GM18867 (cell line): ENCODE data around the gene RRAD.

Experiments
- ATAC-seq: cut with Tn5 transposase; IDR thresholded peaks from one replicate; pipeline ENCODE4 v1.9.1; 2021; ENCODE audit warnings: mild to moderate bottlenecking, moderate library complexity; ENCODE audit not compliant: unreplicated experiment

The RRAD gene

DNA sequence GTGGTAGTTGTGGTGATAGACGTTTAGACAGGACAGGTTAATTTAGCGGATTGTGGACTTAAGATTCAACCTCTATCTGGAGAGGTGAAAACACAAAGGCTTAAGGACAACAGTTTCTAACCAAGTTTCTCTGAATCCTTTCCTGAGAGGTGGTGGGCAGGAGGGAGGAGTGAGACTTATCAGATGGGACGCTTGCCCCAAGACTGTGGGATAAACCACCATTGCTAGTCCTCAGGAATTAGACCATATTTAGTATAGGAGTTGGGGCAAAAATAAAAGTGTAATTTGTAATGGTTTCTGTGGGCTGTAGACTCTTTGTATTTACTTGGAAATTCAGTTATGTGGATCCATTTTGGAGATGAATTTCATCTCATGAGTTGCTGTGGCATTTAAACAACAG is 38.4 kb downstream of the RRAD start:
- no peak for ATAC-seq

DNA sequence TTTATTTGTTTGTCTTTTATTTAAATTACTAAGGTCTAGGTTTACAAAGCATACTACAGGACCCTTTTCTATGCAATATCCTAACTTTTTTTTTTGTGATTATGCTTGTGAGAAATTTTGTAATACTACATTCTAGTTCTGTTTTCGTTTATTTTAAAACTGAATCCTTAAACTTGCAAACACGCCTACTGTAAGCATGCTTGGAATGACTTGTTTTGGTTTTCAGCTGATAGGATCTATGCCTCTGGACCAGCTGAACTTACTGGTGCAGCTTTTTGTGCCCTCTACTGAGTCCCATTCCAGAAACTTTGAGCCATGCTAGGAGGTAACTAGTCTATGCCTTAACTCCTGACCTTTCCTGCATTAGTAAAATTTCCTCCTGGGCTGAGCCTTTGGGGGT is 39.0 kb downstream of the RRAD start:
- no peak for ATAC-seq

DNA sequence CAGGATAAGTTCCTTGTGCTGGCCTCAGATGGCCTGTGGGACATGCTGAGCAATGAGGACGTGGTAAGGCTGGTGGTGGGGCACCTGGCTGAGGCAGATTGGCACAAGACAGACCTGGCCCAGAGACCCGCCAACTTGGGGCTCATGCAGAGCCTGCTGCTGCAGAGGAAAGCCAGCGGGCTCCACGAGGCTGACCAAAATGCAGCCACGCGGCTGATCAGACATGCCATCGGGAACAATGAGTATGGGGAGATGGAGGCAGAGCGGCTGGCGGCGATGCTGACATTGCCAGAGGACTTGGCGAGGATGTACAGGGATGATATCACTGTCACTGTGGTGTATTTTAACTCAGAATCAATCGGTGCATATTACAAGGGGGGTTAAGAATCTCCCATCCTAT is 39.8 kb downstream of the RRAD start:
- no peak for ATAC-seq

DNA sequence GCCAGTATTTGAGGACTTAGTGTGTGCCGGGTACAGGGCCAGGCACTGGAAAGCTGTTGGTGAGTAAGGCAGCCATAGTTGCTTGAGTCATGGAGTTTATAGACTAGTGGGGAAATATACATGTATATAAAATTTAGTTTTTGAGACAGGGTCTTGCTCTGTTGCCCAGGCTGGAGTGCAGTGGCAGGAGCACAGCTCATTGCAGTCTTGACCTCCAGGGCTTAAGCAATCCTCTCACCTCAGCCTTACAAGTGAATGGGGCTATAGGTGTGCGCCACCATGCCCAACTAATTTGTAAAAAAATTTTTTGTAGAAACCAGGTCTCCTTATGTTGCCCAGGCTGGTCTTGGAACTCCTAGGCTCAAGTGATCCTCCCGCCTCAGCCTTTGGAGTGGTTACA is 42.6 kb downstream of the RRAD start:
- ATAC-seq = no peak

DNA sequence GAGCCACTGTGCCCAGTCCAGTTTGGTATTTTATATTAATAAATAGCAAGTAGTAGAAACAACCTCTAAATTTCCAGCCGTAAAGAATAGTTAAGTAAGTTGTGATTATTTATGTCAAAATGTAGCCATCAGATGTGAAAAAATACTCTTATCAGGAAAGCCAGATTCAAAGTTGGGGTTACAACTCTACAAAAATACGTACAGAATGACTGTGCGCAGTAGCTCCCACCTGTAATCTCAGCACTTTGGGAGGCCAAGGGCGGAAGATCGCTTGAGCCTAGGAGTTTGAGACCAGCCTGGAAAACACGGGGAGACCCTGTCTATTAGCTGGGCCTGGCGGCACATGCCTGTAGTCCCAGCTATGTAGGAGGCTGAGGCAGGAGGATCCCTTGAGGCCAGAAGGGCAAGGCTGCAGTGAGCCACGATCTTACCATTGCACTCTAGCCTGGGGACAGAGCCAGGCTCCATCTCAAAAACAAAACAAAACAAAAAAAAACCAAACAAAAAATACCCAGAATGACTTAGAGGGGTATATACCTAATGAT is 43.3 kb downstream of the RRAD start:
- ATAC-seq = no peak

DNA sequence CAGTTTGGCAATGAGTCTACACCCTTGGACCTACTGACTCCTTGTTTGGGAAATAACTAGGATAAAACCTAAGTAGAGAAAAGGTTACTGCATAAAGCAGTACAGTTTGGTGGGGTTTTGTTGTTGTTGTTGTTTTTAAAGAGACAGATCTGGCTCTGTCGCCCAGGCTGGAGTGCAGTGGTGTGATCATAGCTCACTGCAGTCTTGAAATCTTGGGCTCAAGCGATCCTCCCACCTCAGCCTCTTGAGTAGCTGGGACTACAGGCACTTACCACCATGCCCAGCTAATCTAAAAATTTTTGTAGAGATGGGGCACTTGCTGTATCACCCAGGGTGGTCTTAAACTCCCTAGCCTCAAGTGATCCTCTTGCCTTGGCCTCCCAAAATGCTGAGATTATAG is 43.8 kb downstream of the RRAD start:
- ATAC-seq = no peak

DNA sequence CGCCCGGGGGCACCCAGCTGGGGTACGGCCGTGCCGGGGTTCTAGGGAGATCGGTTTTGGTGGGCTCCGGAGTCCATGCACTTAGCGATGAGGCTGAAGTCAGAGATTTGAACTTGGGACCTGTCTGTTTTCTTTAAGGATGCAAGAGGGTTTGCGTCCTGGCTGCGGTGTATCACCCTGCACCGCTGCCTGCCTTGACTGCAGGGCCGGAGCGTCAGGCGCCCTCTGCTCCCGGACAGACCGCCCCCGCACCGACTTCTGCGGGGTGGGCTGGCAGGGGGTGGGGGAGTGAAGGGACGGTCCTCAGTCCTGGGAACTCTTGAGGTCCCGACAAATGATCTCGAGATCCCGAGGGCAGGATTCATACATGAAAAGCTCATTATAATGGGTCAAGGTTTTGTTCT is 44.3 kb downstream of the RRAD start:
- no peak for ATAC-seq

DNA sequence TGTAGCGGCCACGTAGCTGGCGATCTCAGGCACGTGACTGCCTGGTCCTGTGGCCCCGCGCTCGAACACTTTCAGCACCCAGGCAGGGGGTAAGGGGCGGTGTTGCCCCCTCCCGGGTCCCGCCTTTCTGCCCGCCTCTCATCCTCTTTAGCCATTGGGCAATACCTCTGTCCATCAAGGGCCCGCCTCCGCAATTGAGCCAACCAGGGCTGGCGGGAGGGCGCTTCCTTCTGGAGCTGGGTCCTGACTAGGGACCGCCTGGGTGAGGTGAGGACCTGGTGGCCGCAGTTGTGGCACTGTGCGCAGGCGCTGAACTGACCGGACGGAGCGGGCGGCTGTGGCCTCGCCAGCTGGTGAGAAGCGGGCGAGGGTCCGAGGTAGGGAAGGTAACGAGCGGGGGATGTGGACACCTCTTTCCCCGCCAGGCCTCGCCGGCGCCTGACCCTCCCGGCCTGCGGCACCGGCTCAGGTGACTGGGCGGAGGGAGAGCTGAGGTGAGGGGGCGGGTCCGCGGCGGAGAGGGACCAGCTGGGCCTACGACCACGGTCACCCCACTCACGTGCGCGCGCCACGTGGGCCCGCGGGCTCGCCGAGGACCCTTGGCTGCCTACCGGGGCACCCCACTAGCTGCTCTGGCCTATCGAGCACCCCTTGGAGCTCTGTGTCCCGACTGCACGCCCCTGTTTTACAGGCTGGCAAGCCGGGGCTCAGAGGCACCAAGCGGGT is 44.9 kb downstream of the RRAD start, which contains the start of gene PDP2:
Gene PDP2, plus strand, starts transcription at position 228 of the 726 bp plus-strand sequence. CDS start 3,770 bp downstream, outside the sequence.
- ATAC-seq = peak; percentile 95

DNA sequence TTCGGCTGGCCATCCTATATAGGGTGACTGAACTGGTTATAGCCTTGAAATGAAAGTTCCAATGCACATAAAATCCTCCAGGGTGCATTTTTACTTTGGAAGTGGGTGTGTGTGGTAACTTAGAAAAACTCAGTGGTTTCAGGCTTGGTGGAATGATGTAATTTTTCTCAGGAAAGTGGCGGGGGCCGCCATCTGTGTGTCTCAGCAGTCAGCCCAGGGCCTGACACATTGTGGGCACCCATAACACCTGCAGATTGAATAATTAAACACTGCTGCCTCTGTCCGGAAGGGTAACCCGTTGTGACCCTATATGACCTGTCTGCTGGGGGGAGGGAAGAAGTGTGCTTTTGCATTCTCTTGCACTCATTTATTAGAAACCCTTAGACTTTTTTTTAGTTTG is 47.3 kb downstream of the RRAD start:
- ATAC-seq = no peak

DNA sequence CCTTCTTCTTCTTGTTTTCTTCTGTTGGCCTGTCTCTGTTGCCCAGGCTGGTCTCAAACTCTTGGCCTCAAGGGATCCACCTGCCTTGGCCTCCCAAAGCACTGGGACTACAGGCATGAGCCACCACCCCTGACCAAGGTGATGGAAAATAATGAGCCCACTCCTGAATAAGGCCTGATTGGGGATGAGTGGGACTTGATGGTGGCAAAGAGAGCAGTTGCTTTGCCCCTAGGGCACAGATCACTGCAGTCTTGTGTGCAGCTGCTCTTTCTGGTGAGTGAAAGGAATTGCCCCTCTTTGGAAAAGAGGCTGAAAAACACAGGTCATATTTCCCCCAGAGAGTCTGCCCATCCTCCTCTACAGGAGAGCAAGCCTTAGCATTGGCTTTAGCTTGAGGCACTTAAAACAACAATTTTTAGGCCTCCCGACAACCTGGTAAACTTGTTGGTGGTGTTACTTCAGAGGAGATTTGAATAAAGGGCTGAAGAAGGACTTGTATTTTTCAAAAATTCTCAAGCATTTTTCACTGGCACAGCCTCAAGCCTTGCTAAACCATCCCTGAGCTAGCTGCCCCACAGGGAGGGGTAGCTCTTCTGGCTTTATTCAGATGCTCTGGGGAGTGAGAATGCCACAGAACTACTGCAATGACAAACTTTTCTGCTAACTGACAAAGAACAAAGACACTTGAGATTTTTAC is 51.1 kb downstream of the RRAD start:
- ATAC-seq = no peak

DNA sequence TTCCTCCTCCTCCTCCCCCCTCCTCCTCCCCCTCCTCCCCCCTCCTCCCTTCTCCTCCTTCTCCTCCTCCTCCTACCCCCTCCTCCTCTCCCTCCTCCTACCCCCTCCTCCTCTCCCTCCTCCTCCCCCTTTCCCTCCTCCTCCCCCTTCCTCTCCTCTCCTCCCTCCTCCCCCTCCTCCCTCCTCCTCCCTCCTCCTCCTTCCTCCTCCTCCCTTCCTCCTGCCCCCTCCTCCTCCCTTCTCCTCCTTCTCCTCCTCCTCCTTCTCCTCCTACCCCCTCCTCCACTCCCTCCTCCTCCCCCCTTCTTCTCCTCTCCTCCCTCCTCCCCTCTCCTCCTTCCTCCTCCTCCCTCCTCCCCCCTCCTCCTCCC is 51.7 kb downstream of the RRAD start:
- no peak for ATAC-seq

DNA sequence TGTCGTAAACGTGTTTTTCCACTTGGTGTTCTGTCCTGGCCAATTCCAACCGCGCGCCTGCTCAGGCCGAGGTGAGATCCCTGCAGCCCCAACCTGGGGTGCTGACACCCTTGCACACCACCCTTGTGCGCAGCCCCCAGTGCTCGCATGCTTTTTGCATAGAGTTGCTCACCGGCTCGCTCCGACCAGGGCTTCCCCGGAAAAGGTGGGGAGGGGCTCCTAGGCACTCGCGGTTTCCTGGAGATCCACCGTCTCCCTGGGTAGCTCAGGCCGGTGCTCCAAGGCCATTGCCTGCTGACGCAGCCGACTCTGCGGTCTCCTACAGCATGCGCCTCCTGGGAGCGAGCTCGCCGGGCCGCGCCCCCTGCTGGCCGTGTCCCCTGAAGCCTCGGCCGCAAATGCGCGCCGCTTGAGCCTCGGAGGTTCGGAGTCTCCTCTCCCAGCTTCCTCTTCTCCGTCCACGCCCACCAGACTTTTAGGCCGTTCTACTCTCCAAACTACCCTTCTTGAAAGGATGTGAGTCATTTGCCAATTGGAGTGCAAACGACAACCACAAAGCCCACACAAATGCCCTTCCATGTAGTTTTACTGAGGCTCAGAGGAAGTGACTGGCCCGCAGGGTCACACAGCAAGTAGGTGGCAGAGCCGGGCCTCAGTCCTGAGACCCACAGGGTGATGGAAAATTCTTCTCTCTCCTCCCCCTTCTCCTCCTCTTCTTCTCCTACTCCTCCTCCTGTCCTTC is 52.2 kb downstream of the RRAD start:
- peak; percentile 83 for ATAC-seq

DNA sequence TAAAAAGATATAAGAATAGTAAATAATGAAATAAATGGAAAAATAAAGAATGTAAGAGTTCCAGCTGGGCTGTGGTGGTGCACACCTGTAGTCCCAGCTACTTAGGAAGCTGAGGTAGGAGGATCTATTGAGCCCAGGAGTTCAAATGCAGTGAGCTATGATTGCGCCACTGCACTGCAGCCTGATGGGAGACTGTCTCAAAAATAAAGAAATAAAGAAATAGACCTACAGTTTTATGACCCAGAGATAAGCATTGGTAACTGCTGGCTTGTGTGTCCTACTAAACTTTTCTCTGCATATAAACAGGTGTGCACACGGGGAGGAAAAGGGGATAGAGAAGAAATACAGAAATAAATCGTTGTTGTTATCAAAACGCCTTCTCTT is 52.8 kb downstream of the RRAD start:
- ATAC-seq = no peak

DNA sequence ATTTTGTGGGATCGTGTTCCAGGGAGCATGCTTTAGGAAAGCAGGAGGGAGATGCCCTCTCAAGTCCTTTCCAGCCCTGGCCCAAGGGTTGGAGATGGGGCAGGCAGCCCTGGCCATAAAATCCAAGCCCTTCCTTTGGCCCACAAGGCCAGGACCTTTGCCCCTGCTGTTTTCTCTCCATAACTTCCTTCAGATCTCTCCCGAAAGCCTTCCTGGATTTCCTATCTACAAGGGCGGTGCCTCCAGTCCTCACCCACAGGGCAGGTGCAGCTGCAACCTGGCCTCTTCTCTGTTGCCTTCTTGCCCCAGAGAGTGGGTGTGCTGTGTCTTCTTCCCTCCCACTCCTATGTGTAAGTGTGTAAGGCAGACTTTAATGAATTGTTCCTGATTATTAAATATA is 53.5 kb downstream of the RRAD start:
- no peak for ATAC-seq
